NCI-H128 (cell line): ENCODE measurements around the gene ALKBH1.
A peak's percentile ranks its signal among the peaks of the same experiment; 100 is the strongest.
"Not testable (repeated sequence)": the region's sequence is repeated elsewhere in the genome, so short reads cannot be mapped to it uniquely, and the experiment has no call there.

Experiments
- DNase-seq: peaks from one replicate; lab custom pipeline; 2025; ENCODE audit not compliant: unreplicated experiment; lab: John Stamatoyannopoulos, UW

ALKBH1 gene, protein sequence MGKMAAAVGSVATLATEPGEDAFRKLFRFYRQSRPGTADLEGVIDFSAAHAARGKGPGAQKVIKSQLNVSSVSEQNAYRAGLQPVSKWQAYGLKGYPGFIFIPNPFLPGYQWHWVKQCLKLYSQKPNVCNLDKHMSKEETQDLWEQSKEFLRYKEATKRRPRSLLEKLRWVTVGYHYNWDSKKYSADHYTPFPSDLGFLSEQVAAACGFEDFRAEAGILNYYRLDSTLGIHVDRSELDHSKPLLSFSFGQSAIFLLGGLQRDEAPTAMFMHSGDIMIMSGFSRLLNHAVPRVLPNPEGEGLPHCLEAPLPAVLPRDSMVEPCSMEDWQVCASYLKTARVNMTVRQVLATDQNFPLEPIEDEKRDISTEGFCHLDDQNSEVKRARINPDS

DNA sequence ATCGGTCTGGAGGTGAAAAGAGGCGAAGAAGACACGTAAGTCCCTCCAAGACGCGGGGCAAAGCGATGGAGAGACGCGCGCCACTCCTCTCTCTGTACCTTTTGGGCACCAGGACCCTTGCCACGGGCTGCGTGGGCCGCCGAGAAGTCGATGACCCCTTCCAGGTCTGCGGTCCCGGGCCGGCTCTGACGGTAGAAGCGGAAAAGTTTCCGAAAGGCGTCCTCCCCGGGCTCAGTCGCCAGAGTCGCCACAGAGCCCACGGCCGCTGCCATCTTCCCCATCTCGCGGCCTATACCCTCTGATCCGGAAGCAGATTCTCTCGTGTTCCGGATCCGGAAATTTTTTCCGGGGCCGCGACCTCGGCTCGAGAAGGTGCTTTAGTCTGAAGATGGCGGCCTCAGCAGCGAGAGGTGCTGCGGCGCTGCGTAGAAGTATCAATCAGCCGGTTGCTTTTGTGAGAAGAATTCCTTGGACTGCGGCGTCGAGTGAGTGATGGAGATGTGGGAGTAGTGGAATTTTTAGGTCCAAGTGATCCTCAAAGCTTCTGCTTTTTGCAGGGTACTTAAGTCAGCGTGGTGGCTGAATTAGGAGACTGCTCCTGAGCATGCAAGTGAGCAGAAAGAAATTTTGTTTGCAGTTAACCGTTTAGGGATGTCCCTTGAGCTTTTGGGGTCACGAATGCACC, at the start of gene ALKBH1, which contains the start of gene SLIRP:
ALKBH1 (minus strand) TSS at position 300 of the 685 bp plus-strand sequence; CDS start at position 281, 19 bp downstream.
SLIRP (plus strand) TSS at position 380 of the 685 bp plus-strand sequence; CDS start at position 389, 9 bp downstream.
- peak; percentile 77 for DNase-seq

DNA sequence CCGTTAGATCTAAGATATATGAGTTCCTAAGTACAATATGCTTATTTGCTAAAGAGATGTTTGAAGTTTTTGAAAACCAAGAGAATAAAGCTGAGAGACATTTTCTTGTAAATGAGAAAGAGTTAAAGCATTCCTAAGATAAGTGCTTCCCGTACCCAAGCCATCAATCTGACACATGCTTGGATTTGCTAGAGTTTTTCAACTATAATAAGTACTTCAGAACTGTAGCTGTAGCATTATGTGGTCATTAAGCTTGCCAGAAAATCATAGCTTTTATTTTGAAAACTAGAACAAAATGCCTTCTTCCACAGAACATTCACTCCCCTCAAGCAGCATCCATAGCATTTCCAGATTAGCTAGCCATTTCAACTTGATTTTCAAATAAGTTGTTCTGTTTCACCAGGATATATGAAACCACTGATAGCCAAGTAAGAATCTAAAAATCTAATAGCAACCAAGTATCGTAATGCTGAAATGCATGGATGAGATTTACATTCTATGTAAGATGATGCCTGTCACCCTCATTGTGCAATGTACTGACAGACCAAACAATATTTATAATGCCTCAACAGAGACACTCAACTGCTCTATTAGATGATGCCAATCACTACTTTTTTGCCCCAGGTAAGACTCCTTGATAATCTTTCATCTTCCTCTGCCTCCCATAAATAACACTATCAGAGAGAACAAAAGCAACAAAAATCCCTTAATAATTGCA, 45.1 kb upstream of the ALKBH1 start:
- DNase-seq: no peak

DNA sequence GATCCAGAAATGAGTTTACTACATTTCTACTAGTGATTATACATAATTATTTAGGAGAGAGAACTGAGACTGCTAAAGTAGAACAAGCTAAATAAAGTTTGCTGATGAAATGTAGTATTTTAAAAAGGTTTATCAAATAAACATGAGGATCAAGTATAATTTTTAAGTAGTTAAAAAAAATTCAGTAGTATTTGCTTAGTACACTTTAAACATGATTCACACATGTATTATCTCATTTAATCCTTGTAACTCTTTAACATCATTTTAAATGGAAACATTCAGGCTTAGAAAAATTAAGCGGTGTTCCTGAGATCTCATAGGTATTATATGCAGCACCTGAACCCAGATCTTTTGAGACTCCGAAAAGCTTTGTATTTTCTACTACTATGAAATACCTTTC, 44.4 kb upstream of the ALKBH1 start:
- DNase-seq: no peak

DNA sequence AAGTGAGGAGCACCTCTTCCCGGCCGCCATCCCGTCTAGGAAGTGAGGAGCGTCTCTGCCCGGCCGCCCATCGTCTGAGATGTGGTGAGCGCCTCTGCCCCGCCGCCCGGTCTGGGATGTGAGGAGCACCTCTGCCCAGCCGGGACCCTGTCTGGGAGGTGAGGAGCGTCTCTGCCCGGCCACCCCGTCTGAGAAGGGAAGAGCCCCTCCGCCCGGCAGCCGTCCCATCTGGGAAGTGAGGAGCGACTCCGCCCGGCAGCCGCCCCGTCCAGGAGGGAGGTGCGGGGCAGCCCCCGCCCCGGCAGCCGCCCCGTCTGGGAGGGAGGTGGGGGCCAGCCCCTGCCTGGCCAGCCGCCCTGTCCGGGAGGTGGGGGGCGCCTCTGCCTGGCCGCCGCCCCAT, 39.6 kb upstream of the ALKBH1 start:
- DNase-seq: not testable (repeated sequence)

DNA sequence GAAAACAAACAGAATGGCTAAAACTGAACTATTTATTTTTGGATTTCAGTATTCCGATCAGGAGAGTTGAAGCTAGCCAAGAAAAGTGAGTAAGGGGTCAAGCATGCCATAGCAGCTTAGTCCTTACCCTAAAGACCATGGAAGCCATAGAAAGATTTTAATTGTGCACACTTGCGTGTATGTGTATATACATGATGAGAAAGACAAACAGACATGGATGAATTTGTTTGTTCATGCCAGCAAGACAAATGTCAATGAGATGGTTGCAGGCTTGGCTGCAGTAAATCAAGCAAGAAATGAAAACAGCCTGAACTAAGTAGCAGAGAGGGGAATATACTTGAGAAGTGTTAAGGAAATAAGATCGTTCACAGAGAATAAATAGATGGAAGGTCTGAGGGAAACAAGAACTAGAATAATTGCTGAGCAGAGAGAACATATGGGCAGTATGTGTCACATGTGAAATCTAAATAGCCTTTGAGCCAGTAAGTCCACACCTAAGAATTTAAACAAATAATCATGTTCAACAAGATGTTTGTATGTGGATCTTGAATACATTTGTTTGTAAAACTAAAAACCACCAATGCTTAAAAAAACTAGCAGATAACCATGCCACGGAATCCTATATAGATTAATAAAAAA, 38.4 kb upstream of the ALKBH1 start:
- no peak for DNase-seq

DNA sequence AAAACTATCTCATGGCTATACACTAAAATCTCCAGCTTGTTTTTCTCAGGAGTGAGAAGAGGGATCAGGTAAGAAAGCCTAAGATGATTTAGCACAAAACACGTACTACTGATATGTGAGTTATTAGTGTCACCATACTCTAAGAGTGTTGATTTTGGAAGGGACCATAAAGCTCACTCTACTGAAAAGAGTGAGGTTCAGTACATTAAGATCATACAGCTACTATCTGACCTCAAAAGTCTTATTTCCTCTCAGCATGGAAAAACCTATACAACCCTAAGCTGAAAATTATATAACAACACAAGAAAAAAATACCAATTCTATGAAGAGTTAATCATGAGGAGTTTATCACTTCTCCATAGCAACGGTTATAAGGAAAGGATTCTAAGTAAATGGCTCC, 33.6 kb upstream of the ALKBH1 start:
- no peak for DNase-seq

DNA sequence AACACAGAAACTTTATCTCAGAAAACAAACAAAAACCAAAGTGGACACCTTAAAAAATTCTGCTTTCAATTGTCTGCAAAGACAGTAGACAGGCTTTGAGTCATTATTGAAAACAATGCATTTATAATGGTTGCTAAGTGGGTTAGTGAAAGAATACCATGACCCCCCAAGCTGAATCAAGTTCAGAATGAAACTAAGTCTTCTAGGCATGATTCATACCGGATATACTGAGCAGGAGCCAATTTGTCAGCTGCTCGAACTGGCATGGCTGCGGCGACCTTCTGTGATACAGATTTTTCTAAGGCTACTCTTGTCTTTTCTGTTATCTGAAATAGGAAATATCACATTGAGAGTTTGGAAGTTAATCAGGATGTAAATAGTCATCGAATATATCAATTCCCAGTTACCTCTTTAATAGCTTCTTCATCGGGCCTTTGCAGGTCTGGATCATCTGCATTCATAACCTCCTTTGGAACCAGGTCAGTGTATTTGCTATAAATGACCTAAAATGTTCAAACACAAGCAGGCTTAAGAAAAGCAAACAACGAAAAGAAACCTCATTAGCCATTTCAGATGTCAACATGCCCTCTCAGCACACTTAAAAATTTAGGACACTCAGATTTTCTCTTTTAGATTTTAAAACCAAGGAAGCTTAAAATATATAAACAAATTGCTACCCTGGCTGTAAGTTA, 30.9 kb upstream of the ALKBH1 start:
- no peak for DNase-seq

DNA sequence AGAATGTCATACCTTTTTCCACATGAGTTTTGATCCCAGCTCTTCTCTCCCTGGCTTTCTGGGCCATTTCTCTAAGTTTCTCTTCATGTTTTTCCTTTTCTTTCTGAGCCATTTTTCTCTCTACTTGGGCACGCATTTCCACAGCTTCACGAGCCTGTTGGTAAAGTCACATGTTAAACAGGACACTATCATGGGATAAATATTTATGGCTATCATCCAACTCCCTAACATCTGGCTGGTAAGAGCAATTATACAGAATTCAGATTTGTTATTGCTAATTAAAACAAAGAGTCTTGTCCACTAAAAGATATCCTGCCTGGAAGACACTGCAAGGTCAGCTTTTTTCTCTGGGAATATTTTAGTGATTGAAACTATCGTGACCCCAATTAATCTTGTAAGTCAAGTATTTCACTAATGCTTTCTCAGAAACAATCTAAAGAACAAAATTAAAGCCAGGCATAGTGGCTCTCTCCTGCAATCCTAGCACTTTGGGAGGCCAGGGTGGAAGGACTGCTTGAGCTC, 23.2 kb upstream of the ALKBH1 start:
- DNase-seq: no peak

DNA sequence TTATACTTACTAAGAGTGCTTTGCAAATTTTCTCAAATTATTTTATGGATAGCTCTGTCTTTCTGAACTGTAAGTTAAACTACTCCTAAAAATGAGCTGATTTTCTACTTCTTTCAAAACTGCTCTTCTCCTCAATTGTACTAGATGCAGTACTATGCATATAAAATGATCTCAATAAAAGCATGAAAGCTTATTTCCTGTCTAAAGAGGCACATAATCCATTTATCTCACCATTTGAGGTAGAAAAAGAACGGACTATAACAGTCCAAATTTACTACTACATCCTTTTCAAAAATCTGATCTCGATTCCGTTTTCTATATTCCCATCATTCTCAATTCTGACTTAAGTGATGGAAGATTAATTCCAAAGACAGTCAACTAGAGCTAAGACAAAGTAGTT, 14.5 kb upstream of the ALKBH1 start:
- DNase-seq: no peak

DNA sequence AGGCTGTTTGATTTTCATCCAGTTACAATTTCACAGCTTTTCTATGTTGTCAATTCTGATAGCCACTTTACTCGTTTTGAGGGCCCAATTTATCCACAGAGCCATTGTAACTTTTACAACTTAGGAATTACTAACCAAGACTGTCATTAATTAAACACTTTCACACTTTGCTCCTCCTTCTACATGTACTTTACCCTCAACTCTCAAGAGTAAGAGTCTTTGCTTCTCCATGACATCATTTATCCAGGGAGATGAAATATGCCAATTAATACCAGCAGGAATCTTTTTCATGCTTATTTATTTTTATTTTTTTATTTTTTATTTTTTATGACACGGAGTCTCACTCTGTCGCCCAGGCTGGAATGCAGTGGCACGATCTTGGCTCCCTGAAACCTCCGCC, 13.6 kb upstream of the ALKBH1 start:
- no peak for DNase-seq

DNA sequence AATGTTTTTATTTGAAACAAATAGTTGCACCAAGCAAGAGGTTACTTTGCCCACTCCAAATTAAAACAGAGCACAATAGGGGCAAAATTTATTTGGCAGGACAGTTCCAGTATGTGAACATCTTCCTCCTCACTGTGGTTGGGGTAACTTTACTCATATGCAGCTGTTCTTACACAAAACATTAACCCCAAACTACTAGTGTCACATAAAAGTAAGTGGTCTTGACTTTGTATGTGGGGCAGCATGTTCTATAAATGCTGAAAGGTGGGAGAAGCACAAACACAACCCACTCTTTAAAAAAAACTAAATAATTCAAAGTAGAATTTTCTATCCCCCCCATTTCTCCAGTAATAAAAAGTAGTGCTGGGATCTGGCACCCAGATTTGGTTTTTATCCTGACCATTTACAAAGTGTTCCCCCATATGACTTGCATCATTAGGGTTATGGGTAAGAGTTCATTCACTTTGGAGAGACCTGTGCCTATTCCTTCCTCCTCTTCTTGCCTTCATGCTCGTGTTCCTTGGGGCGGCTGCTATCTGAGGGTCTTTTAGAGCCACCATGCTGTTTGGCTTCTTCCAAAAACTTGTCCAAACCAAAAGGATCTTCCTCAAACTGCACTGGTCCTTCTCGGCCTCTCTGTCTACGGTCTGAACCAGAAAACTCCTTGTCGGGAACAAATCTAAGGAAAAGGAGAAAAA, 9.9 kb upstream of the ALKBH1 start:
- DNase-seq: no peak

DNA sequence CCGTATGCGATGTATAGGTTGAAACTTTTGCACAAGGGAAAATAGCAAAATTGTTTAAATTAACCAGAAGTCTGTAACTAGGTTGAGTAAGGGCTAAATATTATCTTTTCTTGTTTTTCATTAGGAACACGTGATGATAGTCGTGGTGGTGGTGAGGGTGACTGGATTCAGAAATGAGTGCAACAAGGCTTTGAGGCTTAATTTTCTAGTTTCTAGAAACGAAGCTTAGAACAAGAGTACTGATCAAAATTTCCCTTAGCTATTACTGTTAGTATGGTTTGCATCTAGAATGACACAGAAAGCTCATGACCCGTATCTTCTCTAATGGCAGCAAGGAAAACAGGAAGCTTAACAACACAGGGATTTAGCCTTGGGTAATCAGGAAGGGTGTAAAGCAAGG, 7.1 kb upstream of the ALKBH1 start:
- DNase-seq: no peak

DNA sequence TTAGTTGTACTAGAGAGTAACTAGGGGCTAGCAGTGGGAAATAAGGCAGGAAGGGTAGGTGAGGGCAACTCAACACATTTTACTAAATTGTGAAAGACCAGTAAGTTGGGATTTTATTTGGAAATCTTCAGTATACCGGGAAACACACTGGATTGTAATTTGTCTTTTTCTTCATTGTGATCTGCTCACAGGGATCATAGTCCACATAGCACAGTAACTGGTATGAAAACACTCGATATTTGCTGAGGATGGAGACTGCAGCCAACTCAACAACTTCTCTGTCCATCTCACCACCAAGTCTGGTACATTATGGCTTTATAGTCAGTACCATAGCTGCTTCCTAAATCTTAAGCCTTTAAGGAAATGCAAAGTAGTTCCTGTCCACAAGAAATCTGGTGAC, 2.5 kb upstream of the ALKBH1 start:
- DNase-seq: no peak

DNA sequence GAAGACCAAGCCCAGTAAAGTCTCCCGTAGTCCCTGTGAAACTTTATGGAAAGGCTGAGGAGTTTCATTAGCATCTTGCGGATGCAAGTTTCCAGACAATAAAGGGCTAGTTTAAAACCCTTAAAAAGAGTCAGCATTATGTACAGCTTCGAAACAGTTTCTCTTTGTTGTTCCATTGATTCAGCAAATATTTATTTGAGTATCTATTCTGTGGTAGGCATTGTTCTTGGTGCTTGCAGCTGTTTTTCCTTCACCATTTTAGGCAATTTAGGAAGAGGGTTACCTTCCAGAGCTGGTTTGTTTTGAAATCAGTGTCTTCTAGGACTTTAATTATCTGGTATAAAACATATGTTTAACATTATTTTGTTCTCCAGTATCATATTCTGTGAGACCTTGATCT, 1.6 kb upstream of the ALKBH1 start:
- DNase-seq: no peak

DNA sequence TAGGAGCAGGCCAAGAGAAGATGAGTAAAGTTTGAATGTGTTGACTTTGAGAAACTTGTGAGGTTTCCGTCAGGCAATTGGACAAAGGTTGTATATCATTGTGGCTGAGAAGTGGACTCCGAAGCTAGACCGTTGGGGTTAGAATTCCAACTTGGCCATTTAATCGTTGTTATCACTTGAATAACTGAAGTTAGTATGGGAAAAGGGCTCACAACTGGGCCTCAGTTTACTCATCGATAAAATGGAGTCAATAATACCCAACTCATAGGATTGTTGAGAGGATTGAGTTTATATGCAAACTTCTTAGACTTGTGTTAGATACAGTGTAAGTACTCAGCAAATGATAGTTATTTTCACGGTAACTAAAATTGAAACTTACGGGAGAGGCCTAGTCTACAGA, 926 bp upstream of the ALKBH1 start:
- no peak for DNase-seq

DNA sequence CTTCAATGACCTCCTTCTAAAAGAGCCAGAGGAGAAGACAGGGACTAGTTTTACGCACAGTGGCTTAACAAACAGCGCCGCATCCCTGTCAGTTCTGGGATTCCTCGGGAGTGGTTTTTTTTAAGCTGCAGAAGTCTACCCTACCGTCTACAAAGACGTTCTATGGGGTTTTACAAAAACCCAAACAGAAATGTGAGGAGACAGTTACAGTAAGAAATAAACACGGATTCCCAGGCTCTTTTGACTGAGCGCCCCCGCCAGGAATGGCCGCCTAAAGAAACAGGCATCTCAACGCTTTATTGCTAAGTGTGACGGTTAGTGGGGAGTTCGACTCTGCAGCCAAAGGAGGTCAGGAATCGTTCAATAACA, 484 bp downstream of the ALKBH1 start:
- peak; percentile 3 for DNase-seq

DNA sequence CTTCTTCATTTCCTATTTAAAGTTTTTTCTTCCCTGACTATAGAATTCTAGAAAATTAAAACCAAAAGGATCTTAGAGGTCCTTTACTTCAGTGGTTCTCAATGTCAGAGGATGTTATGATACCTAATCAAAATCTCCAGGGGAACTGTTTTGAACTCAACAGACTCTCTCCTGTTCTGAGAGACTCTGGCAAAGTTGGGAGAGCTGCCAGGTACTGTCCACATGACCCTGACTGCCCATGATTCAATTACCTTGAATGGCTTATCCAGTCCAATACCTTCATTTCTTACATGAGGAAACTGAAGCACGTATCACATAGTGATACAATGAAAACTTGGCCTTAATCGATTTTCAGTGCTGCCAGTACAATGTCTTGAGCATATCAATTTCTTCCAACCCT, 16.6 kb downstream of the ALKBH1 start:
- no peak for DNase-seq

DNA sequence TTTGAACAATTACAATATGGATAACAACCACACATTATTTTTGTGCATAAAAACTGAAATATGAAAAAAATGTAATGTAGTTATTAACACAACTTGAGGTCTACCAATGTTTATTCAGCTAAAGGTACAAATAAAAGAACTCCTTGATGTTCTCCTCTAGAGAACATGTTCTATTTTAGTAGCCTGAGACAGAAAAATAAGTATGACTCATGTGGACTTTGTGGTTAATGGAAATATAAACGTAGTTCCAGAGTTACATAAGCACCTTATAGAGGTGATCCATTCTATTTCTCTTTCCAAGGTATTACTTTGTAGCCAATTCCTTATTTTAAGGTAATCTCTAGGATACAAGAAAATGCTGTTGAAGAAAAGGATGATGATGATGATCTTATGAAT, 25.7 kb downstream of the ALKBH1 start:
- no peak for DNase-seq

DNA sequence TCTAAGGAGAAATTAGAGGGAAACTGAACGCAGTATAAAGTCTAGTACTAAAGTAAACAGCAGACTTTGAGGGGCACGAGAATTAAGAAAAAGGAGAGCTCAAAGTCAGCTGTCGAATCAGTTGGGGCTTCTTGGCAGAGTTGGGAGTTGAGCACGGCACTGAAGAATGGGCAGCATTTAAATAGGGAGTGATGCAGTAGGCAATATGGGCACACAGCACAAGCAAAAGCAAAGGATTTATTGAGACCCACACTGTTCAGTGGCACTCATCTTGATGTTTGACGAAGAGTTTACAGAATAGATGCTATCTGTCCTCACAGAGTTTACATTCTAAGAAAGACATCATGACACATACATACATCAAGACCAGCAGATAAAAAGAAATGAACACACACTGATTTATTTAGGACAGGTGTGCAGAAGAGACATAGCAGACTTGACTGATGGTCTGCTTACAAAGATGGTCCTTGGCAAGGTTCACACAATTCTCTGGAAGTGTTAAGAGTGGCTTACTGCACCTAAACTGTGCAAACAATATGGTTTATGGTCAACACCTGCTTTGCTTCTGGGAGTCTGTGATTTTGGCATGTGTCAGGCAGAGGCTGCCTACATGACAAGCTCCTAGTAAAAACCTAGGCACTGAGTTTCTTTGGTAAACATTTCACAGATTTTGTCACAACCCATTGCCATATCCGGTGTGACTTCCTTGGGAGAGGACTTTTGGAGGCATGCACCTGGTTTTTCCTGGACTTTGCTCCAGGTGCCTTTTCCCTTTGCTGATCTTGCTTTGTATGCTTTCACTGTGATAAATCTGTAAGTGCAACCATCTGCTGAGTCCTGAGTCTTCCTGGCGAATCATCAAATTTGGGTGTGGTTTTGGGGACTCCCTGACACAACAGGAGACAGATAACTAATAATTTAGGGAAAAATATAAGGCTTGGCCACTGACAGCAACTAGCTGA, 26.3 kb downstream of the ALKBH1 start:
- no peak for DNase-seq
